ENCODE measurements around the gene WWP2. TPM values are rescaled to one million over a fixed set of nuclear protein-coding genes. Genes with fewer than 3 reads are reported as not detected.
A peak's percentile ranks its signal among the peaks of the same experiment; 100 is the strongest.

The WWP2 gene
- total RNA-seq, 1 experiment from 2014 or later, result 38.8 TPM

DNA sequence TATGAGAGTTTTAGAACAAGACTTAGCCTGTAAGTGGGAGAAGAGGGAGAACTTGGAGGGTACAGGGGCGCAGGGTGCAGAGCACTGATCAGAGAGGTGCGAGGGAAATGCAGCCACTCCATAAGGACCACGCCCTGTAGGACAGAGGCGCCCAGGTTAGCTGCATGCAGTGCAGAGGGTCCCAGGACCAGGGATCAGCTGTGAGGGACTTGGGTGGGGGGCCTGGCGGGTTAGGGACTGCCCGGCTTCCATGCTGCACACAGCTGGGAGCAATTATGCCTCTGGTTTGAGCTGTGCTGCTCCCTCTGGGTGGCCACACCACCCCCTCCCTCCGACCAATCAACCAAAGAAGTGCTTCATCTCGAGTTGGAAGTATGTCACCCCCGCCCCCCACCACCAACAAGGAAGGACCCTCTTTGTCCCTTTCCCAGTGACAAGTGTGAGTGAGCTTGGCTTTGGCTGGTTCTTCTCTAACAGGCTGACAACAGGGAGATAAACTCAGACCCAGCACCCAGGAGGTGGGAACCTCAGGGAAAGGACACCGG is 166.8 kb downstream of the WWP2 start:
- CTCF ChIA-PET, result no interaction called here
- Histone ChIP-seq H4K20me1 (ENCODE audit: insufficient read depth) (no peaks in the 10 kb centered on the region), H3K9me3 (ENCODE audit: insufficient read depth, low read depth) (no peaks in the 10 kb centered on the region), H3K79me2 (ENCODE audit: low read depth) (no peaks in the 10 kb centered on the region), H3K36me3 (ENCODE audit: low read depth) (no peaks in the 10 kb centered on the region), H3K4me1 (replicated peaks; ENCODE audit: insufficient read depth) (no peaks in the 10 kb centered on the region), H3K4me3 (no peak overlapping the region), H3F3A (ENCODE audit: insufficient read depth, low read depth) (no peaks in the 10 kb centered on the region), H3K27ac (no peak overlapping the region), H2AFZ (no peak overlapping the region), H3K9me2 (ENCODE audit: insufficient read depth) (no peaks in the 10 kb centered on the region), H3K4me2 (no peak overlapping the region), H3K27me3 (ENCODE audit: insufficient read depth, low read depth) (no peaks in the 10 kb centered on the region)
- no peak for TF ChIP-seq EZH2 (IDR thresholded peaks at IDR 0.05; ENCODE audit: low read depth)
- TF ChIP-seq, protein P1, sequence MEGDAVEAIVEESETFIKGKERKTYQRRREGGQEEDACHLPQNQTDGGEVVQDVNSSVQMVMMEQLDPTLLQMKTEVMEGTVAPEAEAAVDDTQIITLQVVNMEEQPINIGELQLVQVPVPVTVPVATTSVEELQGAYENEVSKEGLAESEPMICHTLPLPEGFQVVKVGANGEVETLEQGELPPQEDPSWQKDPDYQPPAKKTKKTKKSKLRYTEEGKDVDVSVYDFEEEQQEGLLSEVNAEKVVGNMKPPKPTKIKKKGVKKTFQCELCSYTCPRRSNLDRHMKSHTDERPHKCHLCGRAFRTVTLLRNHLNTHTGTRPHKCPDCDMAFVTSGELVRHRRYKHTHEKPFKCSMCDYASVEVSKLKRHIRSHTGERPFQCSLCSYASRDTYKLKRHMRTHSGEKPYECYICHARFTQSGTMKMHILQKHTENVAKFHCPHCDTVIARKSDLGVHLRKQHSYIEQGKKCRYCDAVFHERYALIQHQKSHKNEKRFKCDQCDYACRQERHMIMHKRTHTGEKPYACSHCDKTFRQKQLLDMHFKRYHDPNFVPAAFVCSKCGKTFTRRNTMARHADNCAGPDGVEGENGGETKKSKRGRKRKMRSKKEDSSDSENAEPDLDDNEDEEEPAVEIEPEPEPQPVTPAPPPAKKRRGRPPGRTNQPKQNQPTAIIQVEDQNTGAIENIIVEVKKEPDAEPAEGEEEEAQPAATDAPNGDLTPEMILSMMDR (conservative IDR thresholded peaks at IDR 0.05), result no peak
- DNase-seq, result no peak
- POLR2A ChIA-PET (ENCODE audit: unreplicated experiment), result no interaction called here
- intact Hi-C loops (cut with micrococcal nuclease; ENCODE audit: unreplicated experiment), result no loop called here
- BruUV-seq (replicated peaks), result no TSS peak

DNA sequence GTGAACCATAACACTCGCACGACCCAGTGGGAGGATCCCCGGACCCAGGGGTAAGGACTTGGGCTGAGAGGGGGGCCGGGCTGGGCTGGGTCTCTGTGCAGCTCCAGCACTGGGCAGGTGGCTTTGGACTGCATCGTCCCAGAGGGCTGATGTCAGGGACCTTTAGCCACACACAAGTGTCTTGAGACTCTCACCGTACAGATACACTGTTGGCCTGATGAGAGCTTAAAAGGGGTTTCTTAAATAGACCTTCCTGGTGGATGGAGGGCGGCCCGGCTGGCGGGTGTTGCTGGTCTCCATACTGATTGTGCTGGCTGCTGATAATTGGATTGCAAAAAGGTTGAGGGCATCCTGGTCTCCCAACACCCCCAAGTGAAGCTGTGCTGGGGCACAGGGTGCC is 167.3 kb downstream of the WWP2 start:
- intact Hi-C loops (cut with micrococcal nuclease; ENCODE audit: unreplicated experiment), result no loop called here
- Histone ChIP-seq H3K27ac (no peak overlapping the region), H3K4me2 (no peak overlapping the region), H4K20me1 (ENCODE audit: insufficient read depth) (no peaks in the 10 kb centered on the region), H3K36me3 (ENCODE audit: low read depth) (no peaks in the 10 kb centered on the region), H3K9me3 (ENCODE audit: insufficient read depth, low read depth) (no peaks in the 10 kb centered on the region), H2AFZ (no peak overlapping the region), H3K9me2 (ENCODE audit: insufficient read depth) (no peaks in the 10 kb centered on the region), H3K4me3 (no peak overlapping the region), H3K79me2 (ENCODE audit: low read depth) (no peaks in the 10 kb centered on the region), H3K4me1 (replicated peaks; ENCODE audit: insufficient read depth) (no peaks in the 10 kb centered on the region), H3K27me3 (ENCODE audit: insufficient read depth, low read depth) (no peaks in the 10 kb centered on the region), H3F3A (ENCODE audit: insufficient read depth, low read depth) (no peaks in the 10 kb centered on the region)
- TF ChIP-seq, protein P1 (conservative IDR thresholded peaks at IDR 0.05), result no peak
- TF ChIP-seq EZH2 (IDR thresholded peaks at IDR 0.05; ENCODE audit: low read depth), result no peak
- no TSS peak for BruUV-seq (replicated peaks)
- DNase-seq, result no peak
- CTCF ChIA-PET, result interaction anchor here (0.6 to 1.3 kb wide), 3 partner anchors 11 to 101 kb away, joined by 3 to 4 read pairs (median 4); no protein-coding TSS in a partner anchor
- POLR2A ChIA-PET (ENCODE audit: unreplicated experiment), result no interaction called here

DNA sequence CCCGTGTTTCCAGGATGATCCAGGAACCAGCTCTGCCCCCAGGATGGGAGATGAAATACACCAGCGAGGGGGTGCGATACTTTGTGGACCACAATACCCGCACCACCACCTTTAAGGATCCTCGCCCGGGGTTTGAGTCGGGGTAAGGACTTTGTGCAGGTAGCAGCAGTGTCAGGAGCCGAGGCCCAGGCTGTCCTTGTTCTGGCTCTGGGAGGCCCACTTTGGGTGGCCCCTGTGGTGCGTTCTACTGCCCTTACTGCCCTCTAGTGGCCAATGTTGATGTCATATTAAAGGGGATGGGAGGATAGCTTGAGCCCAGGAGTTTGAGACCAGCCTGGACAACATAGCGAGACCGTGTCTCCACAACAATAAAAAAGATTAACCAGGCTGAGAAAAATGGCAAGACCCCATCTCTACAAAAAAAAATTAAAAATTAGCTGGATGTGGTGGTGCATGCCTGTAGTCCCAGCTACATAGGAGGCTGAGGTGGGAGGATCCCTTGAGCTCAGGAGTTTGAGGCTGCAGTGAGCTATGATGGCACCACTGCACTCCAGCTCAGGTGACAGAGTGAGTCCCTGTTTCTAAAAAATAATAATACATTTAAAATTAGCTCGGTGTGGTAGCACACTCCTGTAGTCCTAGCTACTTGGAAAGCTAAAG is 168.1 kb downstream of the WWP2 start:
- Histone ChIP-seq H3K4me1 (replicated peaks; ENCODE audit: insufficient read depth) (no peaks in the 10 kb centered on the region), H3K9me2 (ENCODE audit: insufficient read depth) (no peaks in the 10 kb centered on the region), H3K36me3 (ENCODE audit: low read depth) (no peaks in the 10 kb centered on the region), H3K79me2 (ENCODE audit: low read depth) (no peaks in the 10 kb centered on the region), H3K4me3 (no peak overlapping the region), H3K27me3 (ENCODE audit: insufficient read depth, low read depth) (no peaks in the 10 kb centered on the region), H3F3A (ENCODE audit: insufficient read depth, low read depth) (no peaks in the 10 kb centered on the region), H3K9me3 (ENCODE audit: insufficient read depth, low read depth) (no peaks in the 10 kb centered on the region), H2AFZ (no peak overlapping the region), H3K27ac (no peak overlapping the region), H4K20me1 (ENCODE audit: insufficient read depth) (no peaks in the 10 kb centered on the region), H3K4me2 (no peak overlapping the region)
- no TSS peak for BruUV-seq (replicated peaks)
- POLR2A ChIA-PET (ENCODE audit: unreplicated experiment), result interaction anchor here (0.6 to 0.7 kb wide), 3 partner anchors 106 to 205 kb away, joined by 4 to 8 read pairs (median 6); no protein-coding TSS in a partner anchor
- TF ChIP-seq, protein P1 (conservative IDR thresholded peaks at IDR 0.05), result peak; percentile 90
- TF ChIP-seq EZH2 (IDR thresholded peaks at IDR 0.05; ENCODE audit: low read depth), result no peak
- CTCF ChIA-PET, result interaction anchor here (0.6 to 1.3 kb wide), 7 partner anchors 12 to 509 kb away, joined by 3 to 4 read pairs (median 4); no protein-coding TSS in a partner anchor
- intact Hi-C loops (cut with micrococcal nuclease; ENCODE audit: unreplicated experiment), result loop anchor here (1.0 kb wide), 1 partner anchor 134 kb away; no protein-coding TSS in a partner anchor
- DNase-seq, result peak in 1 of 2 experiments; percentile 32
